Adrenal gland (tissue), 5 donors: ENCODE results near the gene SLC43A1.

ENCODE experiments used
- CTCF ChIP-seq, 6 experiments: fragments of 450-650 bp in 4 of 6; fragments of 200-600 bp in 2 of 6; sonication (generic) in 1 of 6; IDR thresholded peaks; 1 replicate in 5 of 6; 2 replicates in 1 of 6; pipeline versions ENCODE4 v1.5.1 to v1.8.0; 2016 to 2021; ENCODE audit warnings: antibody characterized with exemption in 6 of 6, mild to moderate bottlenecking in 2 of 6, moderate library complexity in 1 of 6
- POLR2A ChIP-seq, 2 donors: fragments of 450-650 bp; IDR thresholded peaks; one replicate each; pipeline ENCODE4 v1.6.1; 2017; ENCODE audit warnings: antibody characterized with exemption in 2 of 2, mild to moderate bottlenecking in 2 of 2, moderate library complexity in 1 of 2
- donor health status: DM: no; HTN: no; CAD: no.

GRCh38 chr11:57498540-57498939 is 17.0 kb downstream of the SLC43A1 start:
- TF ChIP-seq CTCF (IDR thresholded peaks at IDR 0.05) (no peak), POLR2A (IDR thresholded peaks at IDR 0.05) (no peak)
